Neural crest cell (in vitro differentiated cells): ENCODE results near the gene SPATA6L. TPM values are rescaled to one million over a fixed set of nuclear protein-coding genes. Genes with fewer than 3 reads are reported as not detected.
A peak's percentile ranks its signal among the peaks of the same experiment; 100 is the strongest.

Experiments used
- DNase-seq: peaks from one replicate; pipeline ENCODE4 v3.0.0; 2021; ENCODE audit warnings: low read depth, mixed read lengths, low spot score
- H3K27ac Mint-ChIP-seq: one replicate; pipeline ENCODE4 v1.8.0; 2021; ENCODE audit warnings: mild to moderate bottlenecking, mixed read lengths; ENCODE audit not compliant: unreplicated experiment
- H3K27me3 Mint-ChIP-seq: 2 replicates; pipeline ENCODE4 v1.8.0; 2021; ENCODE audit warnings: low read depth, mild to moderate bottlenecking, mixed read lengths
- H3K36me3 Mint-ChIP-seq: 2 replicates; pipeline ENCODE4 v1.8.0; 2021; ENCODE audit warnings: low read depth, mild to moderate bottlenecking, mixed read lengths
- H3K4me1 Mint-ChIP-seq: 2 replicates; pipeline ENCODE4 v1.8.0; 2021; ENCODE audit warnings: mixed read lengths
- H3K4me3 Mint-ChIP-seq: one replicate; pipeline ENCODE4 v1.8.0; 2021; ENCODE audit warnings: mild to moderate bottlenecking, mixed read lengths
- H3K9me3 Mint-ChIP-seq: 2 replicates; pipeline ENCODE4 v1.8.0; 2021; ENCODE audit warnings: mixed read lengths
- total RNA-seq: library from RNA; stranded (reverse); gene quantifications from 2 replicates; pipeline ENCODE4 v1.2.1, GENCODE V29; 2021
- TF ChIP-seq, protein P1 (sequence below): fragments of 200-600 bp; sonication (generic); conservative IDR thresholded peaks from 2 replicates; pipeline ENCODE4 v1.5.0; 2021; ENCODE audit warnings: antibody characterized with exemption, mild to moderate bottlenecking

The SPATA6L gene
- total RNA-seq, 1 donor from 2014 or later: 0.44 TPM

DNA sequence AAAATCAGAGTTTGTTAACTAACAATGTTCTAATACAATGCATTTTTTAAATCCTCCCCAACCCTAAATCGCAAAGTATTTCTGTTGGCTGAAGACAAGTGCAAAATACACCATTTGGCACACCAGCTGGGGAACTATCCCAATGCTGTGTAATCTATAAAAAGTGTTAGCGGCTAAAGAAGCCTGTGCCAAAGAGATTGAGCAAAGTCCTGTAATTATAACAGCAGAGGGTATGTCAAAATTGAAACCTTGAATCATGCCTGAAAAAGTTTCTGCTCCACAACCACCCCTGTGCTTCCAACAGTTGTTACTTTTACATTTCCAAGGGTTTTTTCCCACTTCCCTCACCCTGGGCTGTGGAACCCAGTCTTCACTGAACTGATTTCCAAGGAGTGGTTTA lies 87.3 kb downstream of the SPATA6L start:
- no peaks in the 10 kb centered on the region for H3K9me3 Mint-ChIP-seq
- H3K4me1 Mint-ChIP-seq: no peaks in the 10 kb centered on the region
- H3K36me3 Mint-ChIP-seq: no peaks in the 10 kb centered on the region
- H3K27me3 Mint-ChIP-seq: no peaks in the 10 kb centered on the region
- H3K27ac Mint-ChIP-seq: no peak overlapping the region
- TF ChIP-seq, protein P1, sequence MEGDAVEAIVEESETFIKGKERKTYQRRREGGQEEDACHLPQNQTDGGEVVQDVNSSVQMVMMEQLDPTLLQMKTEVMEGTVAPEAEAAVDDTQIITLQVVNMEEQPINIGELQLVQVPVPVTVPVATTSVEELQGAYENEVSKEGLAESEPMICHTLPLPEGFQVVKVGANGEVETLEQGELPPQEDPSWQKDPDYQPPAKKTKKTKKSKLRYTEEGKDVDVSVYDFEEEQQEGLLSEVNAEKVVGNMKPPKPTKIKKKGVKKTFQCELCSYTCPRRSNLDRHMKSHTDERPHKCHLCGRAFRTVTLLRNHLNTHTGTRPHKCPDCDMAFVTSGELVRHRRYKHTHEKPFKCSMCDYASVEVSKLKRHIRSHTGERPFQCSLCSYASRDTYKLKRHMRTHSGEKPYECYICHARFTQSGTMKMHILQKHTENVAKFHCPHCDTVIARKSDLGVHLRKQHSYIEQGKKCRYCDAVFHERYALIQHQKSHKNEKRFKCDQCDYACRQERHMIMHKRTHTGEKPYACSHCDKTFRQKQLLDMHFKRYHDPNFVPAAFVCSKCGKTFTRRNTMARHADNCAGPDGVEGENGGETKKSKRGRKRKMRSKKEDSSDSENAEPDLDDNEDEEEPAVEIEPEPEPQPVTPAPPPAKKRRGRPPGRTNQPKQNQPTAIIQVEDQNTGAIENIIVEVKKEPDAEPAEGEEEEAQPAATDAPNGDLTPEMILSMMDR: no peak
- no peak for DNase-seq
- H3K4me3 Mint-ChIP-seq: no peak overlapping the region

GRCh38 chr9:4576448-4576847 lies 89.8 kb downstream of the SPATA6L start:
- Mint-ChIP-seq H3K36me3 (no peaks in the 10 kb centered on the region), H3K9me3 (no peaks in the 10 kb centered on the region), H3K27me3 (no peaks in the 10 kb centered on the region), H3K4me1 (no peaks in the 10 kb centered on the region), H3K4me3 (no peak overlapping the region), H3K27ac (no peak overlapping the region)
- TF ChIP-seq, protein P1: no peak
- no peak for DNase-seq

DNA sequence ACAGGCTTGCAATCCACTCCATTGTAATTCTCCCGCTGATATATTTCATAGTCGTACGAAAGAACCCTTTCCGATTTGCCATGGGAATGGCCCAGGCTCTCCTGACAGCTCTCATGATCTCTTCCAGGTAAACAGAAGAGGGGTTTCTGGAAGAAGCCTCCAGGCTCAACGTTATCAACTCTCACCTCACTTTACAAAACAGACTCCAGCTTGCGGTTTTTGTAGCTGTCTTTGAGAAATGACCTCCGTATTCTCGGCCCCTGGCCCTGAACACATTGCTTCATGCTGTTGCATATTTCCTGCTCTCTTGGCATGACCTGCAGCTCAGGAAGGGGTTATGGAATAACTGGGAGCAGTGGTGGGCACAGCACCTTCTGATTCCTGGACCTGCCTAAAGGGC lies 90.3 kb downstream of the SPATA6L start:
- TF ChIP-seq, protein P1: no peak

GRCh38 chr9:4574657-4575243 lies 91.5 kb downstream of the SPATA6L start:
- Mint-ChIP-seq H3K27ac (no peak overlapping the region), H3K9me3 (no peaks in the 10 kb centered on the region), H3K4me3 (no peak overlapping the region), H3K4me1 (no peaks in the 10 kb centered on the region), H3K27me3 (no peaks in the 10 kb centered on the region), H3K36me3 (no peaks in the 10 kb centered on the region)
- TF ChIP-seq, protein P1: no peak
- DNase-seq: no peak

More for the DNA sequence above, 90.3 kb downstream of the SPATA6L start:
- no peaks in the 10 kb centered on the region for H3K4me1 Mint-ChIP-seq
- no peaks in the 10 kb centered on the region for H3K27me3 Mint-ChIP-seq
- no peaks in the 10 kb centered on the region for H3K36me3 Mint-ChIP-seq
- H3K4me3 Mint-ChIP-seq: no peak overlapping the region
- H3K9me3 Mint-ChIP-seq: no peaks in the 10 kb centered on the region
- no peak overlapping the region for H3K27ac Mint-ChIP-seq
- no peak for DNase-seq

GRCh38 chr9:4573634-4574389 lies 92.5 kb downstream of the SPATA6L start:
- TF ChIP-seq, protein P1: no peak
- Mint-ChIP-seq H3K27ac (peak overlapping the region; percentile 16), H3K4me3 (no peak overlapping the region), H3K9me3 (no peaks in the 10 kb centered on the region), H3K36me3 (no peaks in the 10 kb centered on the region), H3K4me1 (no peaks in the 10 kb centered on the region), H3K27me3 (no peaks in the 10 kb centered on the region)
- no peak for DNase-seq
